LNCAP (cell line): ENCODE results near the gene ADK.

Source experiments
- CTCF ChIP-seq: fragments of 450-650 bp; IDR thresholded peaks from 2 replicates; pipeline ENCODE4 v1.5.1; 2017; ENCODE audit warnings: mild to moderate bottlenecking

ADK gene

DNA sequence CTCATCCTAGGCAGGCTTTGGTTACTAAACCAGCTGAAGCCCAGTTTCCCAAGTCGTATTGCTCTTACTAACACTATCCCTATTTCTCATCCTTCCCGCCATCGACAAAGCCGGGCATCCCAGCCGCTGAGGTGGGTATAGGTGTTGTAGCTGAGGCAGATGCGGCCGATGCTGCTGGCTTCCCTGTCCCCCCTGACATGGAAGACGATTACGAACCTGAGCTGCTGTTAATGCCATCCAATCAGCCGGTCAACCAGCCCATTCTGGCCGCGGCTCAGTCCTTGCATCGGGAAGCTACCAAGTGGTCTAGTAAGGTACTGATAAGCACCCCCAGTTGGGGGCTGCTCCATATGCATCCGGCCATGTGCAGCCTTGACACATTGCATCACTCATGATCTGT lies 39.2 kb upstream of the ADK start:
- TF ChIP-seq CTCF: no peak

DNA sequence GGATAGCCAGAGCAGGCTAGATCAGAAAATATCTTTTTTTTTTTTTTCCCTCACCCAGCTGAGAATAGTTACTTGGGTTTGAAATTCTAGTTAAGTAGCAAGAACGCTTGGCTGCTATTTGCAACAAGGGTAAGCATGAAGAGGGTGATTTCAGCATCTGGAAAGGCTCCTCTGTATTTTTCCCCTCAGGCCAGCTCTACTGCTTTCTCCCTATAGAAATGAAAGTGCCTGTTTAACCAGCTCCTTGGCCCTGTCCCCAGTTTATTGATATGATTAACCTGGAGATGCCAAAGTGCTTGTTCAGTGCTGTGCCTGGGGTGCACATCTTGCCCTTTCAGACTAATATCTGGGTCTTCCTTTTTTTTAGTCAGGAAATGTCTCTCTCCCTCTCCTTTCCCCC lies 37.5 kb upstream of the ADK start:
- TF ChIP-seq CTCF: no peak

GRCh38 chr10:74114041-74114448 lies 37.0 kb upstream of the ADK start:
- TF ChIP-seq CTCF: no peak

DNA sequence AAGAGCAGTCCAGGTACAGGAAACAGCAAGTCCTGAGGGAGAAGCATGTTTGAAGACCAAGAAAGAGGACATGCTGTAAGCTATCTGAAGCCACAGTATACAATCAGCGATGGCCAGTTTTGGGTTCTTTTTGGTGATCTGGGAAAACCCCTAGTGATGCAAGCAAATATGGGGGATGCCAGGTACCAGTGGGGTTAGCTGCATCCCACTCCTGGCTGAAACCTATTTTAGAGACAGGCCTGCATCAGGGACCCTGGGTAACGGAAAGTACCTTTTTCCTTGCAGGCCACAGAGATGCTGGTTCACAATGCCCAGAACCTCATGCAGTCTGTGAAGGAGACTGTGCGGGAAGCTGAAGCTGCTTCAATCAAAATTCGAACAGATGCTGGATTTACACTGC lies 33.3 kb upstream of the ADK start:
- no peak for TF ChIP-seq CTCF

- TF ChIP-seq CTCF: no peak
Observed at GRCh38 chr10:74118804-74119203, 32.2 kb upstream of the ADK start.

- no peak for TF ChIP-seq CTCF
Observed at GRCh38 chr10:74120911-74121310, 30.1 kb upstream of the ADK start.

GRCh38 chr10:74121368-74121767 lies 29.7 kb upstream of the ADK start:
- no peak for TF ChIP-seq CTCF

- TF ChIP-seq CTCF: no peak
Observed at GRCh38 chr10:74122060-74122459, 29.0 kb upstream of the ADK start.
